ENCODE measurements around the gene RAP1GDS1.
"Not testable (repeated sequence)": the region's sequence is repeated elsewhere in the genome, so short reads cannot be mapped to it uniquely, and the experiment has no call there.

RAP1GDS1 gene

DNA sequence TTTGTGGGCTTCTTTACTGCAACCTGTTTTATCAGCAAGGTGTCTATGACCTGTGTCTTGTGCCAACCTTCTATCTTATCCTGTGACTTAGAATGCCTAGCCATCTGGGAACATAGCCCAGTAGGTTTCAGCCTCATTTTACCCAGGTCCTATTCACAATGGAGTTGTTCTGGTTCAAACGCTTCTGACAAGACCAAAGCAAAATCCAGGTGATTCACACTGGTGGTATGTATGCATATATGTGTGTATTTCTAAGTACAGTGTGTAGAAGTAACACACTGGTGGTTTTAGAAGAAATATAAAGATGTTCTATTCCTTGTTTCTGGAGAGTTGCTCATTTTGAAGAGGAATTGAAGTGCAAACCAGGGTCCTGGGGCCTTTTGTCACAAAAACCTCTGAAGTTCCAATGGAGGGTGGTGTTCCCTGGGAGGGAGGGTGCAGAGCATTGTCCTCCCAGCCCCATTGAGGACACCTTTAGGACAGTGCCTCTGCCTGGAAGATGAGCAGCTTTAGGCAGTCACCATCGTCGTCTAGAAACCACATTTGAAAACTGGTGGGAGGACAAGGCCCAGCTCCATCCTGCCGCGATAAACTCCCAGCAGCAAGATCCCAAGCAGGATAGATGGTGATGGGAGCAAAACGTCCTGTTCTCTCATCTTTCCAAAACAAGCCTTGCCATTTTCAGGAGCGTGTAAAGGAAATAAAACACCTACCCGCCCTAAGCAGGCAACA is 205.8 kb downstream of the RAP1GDS1 start:
- Mint-ChIP-seq H3K27ac (no peak overlapping the region), H3K9me3 (no peaks in the 10 kb centered on the region), H3K4me3 (peak overlapping the region; percentile 65), H3K36me3 (peaks cover 11% of the 10 kb centered on the region), H3K4me1 (peaks cover 32% of the 10 kb centered on the region)
- ATAC-seq (peak; percentile 29), DNase-seq (ENCODE audit: low spot score in 2 of 2) (no peak)

DNA sequence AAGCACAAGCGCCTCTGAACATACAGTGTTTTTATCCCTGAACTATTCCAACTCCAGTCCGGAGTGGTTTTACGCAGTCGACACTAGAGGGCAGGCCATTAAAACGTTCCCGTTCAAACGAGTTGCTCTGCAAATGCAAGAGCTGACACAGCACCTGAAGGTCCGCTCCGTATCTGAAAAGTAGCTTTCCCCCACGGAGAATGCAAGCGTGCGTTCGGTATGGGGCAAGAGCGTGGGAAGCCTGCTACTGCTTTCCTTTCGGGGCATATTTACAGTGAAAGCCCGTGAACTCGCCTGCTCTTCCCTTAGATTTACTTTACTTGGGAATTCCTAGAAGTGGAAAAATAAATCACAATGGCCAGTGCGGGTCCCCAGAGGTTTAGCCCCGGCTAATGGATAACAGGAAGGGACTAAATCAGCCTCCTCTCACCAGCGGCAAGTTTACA is 206.5 kb downstream of the RAP1GDS1 start:
- DNase-seq (ENCODE audit: low spot score in 2 of 2): peak; percentile 36 to 76
- Mint-ChIP-seq H3K9me3 (no peaks in the 10 kb centered on the region), H3K4me1 (peaks cover 36% of the 10 kb centered on the region), H3K4me3 (peak overlapping the region; percentile 65), H3K36me3 (peaks cover 15% of the 10 kb centered on the region), H3K27ac (no peak overlapping the region)
- ATAC-seq: peak; percentile 92

DNA sequence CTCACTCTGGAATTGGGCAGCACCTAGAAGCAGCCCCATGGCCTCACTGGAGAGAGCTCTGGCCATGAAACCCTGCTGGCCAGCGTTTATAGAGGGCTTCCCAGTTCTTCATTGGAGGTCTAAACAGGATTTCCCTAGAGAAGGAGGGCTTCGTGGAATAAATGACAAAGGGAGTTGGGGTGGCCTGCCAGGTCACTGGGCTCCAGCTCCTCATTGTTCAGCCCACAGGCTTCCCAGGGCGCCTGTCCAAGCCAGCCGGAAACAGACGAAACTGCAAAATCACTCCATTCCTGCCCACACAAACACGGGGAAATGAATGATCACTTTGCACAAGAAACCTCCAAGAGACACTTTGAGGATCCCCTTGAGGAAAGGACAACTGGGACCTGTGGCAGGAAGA is 207.5 kb downstream of the RAP1GDS1 start:
- DNase-seq (ENCODE audit: low spot score in 2 of 2): no peak
- H3K4me3 Mint-ChIP-seq: no peak overlapping the region
- H3K36me3 Mint-ChIP-seq: peaks cover 15% of the 10 kb centered on the region
- no peaks in the 10 kb centered on the region for H3K9me3 Mint-ChIP-seq
- ATAC-seq: no peak
- H3K27ac Mint-ChIP-seq: no peak overlapping the region
- peaks cover 36% of the 10 kb centered on the region for H3K4me1 Mint-ChIP-seq

DNA sequence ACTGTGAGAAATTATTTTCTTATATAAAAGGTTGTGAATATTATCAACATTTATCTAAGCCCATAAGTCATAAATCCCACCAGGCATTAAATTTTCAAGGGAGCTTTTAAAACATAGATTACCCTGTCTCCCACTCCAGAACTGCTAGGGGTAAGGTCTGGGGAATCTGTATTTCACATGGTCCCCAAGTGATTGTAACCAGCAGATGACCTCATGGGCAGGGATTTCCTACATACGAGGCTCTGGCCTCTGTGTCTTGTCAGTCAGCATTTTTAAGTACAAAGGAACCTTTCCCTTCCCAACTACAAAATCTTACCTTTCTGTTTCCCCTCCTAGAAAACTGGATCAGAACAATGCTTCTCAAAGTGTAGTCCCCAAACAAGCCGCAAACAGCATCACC is 208.6 kb downstream of the RAP1GDS1 start:
- ATAC-seq: no peak

DNA sequence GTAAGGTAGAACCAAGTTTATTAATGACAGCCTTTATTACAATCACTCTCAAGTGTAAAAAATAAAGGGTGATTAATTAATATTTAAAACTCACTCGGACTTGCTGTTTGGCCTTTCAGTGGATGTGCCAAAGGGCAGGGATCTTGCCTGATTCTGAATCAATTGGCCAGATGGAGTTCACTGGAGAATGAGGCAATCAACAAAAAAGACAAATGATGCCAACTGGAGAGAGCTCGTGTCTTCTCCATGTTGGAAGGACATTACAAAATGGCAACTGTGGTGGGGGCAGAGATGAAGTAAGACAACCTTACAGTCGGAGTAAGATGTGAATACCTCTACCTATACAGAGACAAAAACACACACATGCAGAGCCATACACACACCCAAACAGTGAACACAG is 209.2 kb downstream of the RAP1GDS1 start:
- no peak overlapping the region for H3K4me3 Mint-ChIP-seq
- no peak for DNase-seq (ENCODE audit: low spot score in 2 of 2)
- peak overlapping the region; percentile 45 for H3K27ac Mint-ChIP-seq

More for the DNA sequence above, 208.6 kb downstream of the RAP1GDS1 start:
- DNase-seq (ENCODE audit: low spot score in 2 of 2): no peak
- Mint-ChIP-seq H3K36me3 (peaks cover 15% of the 10 kb centered on the region), H3K4me3 (no peak overlapping the region), H3K27ac (no peak overlapping the region), H3K4me1 (peaks cover 41% of the 10 kb centered on the region), H3K9me3 (no peaks in the 10 kb centered on the region)

DNA sequence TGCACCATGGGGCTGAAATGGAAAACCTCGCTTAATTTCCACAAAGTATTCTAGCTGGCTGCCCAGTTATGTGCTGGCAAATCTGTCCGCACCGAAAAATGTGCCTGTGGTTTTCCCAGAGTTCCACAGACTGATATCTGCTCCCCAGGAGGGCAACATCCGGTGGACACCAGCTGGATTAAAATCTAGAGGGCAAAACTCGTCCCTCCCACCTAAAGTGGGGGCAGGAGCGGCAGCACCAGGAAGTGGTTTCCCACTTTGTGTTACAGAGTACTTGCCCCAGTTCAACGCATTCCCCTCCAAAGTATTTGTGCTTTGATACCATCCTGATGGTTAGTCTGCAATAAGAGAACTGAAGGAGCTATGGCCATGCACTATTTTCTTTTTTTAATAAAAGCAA is 209.6 kb downstream of the RAP1GDS1 start:
- H3K4me1 Mint-ChIP-seq: peaks cover 41% of the 10 kb centered on the region
- H3K4me3 Mint-ChIP-seq: no peak overlapping the region
- H3K9me3 Mint-ChIP-seq: no peaks in the 10 kb centered on the region
- peaks cover 23% of the 10 kb centered on the region for H3K36me3 Mint-ChIP-seq
- DNase-seq (ENCODE audit: low spot score in 2 of 2) (no peak), ATAC-seq (peak; percentile 35)
- H3K27ac Mint-ChIP-seq: peak overlapping the region; percentile 45

More for the DNA sequence above, 209.2 kb downstream of the RAP1GDS1 start:
- H3K4me1 Mint-ChIP-seq: peaks cover 41% of the 10 kb centered on the region
- peaks cover 19% of the 10 kb centered on the region for H3K36me3 Mint-ChIP-seq
- ATAC-seq: no peak
- no peaks in the 10 kb centered on the region for H3K9me3 Mint-ChIP-seq

DNA sequence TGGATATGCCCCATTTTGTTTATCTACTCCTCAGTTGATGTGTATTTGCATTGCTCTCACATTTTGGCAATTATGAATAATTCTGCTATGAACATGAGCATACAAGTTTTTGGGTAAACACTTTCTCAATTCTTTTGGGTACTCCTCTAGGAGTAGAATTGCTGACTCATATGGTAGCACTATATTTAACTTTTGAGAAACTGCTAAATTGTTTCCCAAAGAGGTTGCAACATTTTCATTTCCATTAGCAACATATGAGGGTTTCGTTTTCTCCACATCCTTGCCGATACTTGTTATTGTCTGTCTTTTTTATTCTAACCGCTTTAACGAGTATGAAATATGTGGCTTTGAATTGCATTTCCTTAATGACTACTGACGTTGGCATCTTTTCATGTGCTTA is 211.9 kb downstream of the RAP1GDS1 start:
- Mint-ChIP-seq H3K4me1 (peaks cover 33% of the 10 kb centered on the region), H3K9me3 (no peaks in the 10 kb centered on the region), H3K27ac (no peak overlapping the region), H3K36me3 (peaks cover 29% of the 10 kb centered on the region), H3K4me3 (no peak overlapping the region)
- DNase-seq (ENCODE audit: low spot score in 2 of 2) (no peak), ATAC-seq (peak; percentile 31)

DNA sequence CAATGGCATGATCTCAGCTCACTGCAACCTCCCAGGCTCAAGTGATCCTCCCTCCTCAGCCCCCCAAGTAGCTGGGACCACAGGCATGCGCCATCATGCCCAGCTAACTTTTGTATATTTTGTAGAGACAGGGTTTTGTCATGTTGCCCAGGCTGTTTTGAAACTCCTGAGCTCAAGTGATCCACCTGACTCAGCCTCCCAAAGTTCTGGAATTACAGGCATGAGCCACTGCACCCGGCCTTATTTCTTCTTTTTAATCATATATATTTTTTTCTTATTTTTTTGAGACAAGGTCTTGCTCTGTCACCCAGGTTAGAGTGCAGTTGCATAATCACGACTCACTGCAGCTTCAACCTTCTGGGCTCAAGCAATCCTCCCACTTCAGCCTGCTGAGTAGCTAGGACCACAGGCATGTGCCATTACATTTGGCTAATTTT is 213.2 kb downstream of the RAP1GDS1 start:
- DNase-seq (ENCODE audit: low spot score in 2 of 2) (no peak), ATAC-seq (peak; percentile 77)
- H3K4me1 Mint-ChIP-seq: peaks cover 46% of the 10 kb centered on the region
- H3K9me3 Mint-ChIP-seq: no peaks in the 10 kb centered on the region
- H3K27ac Mint-ChIP-seq: no peak overlapping the region
- H3K36me3 Mint-ChIP-seq: peaks cover 29% of the 10 kb centered on the region
- H3K4me3 Mint-ChIP-seq: no peak overlapping the region

DNA sequence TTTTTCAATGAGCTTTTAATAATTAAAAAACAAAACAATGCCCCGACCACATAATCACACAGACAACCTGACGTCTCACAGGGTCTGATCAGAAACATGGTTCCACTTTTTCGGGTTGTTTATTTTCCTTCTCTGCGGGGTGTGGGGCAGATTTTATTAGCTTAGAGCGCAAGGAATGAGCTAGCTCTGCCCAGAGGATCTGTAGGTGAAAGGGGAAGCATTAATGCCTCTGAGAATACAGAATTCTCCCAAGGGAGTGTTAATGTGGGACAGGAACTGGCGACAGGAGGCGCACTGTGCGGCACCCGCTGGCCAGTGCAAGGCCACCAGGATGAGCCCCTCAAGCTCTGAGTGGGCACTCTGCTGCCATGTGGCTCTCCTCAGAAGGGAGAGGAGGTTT is 215.7 kb downstream of the RAP1GDS1 start:
- DNase-seq (ENCODE audit: low spot score in 2 of 2): no peak
- Mint-ChIP-seq H3K27ac (no peak overlapping the region), H3K36me3 (peaks cover 19% of the 10 kb centered on the region)

DNA sequence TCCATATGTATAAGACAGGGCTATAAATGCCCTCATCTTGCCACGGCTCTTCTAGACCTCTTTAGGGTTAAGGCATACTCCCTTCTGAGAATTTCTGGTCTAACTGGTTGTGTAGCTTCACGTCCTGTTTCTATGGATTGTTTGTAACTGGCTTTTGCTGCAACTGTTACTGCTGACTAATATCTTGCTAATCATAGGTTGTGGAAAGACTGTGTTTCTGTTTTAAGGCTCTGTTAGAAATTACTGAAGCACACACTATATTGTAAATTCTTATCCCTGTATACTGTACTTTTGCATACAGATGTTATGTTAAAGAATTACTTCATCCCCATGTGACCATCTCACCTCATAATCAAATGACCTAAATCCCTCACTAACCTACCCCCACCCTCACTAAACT is 218.4 kb downstream of the RAP1GDS1 start:
- Mint-ChIP-seq H3K36me3 (peaks cover 20% of the 10 kb centered on the region), H3K27ac (peak overlapping the region; percentile 48), H3K4me1 (peaks cover 61% of the 10 kb centered on the region), H3K4me3 (peak overlapping the region; percentile 18)
- ATAC-seq; H3K9me3 Mint-ChIP-seq; DNase-seq (ENCODE audit: low spot score in 2 of 2): not testable (repeated sequence)

More for the DNA sequence above, 215.7 kb downstream of the RAP1GDS1 start:
- no peak for ATAC-seq
- Mint-ChIP-seq H3K4me3 (no peak overlapping the region), H3K4me1 (peaks cover 46% of the 10 kb centered on the region), H3K9me3 (no peaks in the 10 kb centered on the region)

DNA sequence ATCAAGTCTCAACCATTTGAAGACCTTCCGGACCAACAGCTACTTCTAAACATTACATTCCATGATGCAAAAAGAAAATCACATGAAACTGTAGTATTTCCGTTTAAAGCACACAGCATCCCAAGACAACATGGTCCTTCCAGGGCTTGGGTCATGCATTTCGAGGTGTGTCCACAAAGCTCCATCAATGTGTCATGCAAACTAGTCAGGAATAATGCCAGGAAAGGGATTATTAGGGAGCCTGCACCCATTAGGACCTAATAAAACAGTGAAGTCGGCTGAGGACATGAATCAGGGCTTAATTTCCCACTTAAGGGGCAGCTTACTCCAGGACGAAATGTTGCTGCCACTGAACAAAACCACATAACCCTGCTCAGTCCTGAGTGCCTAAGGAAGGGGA is 219.4 kb downstream of the RAP1GDS1 start:
- H3K4me1 Mint-ChIP-seq: peaks cover 68% of the 10 kb centered on the region
- DNase-seq (ENCODE audit: low spot score in 2 of 2) (no peak), ATAC-seq (no peak)
- H3K27ac Mint-ChIP-seq: no peak overlapping the region
- no peak overlapping the region for H3K4me3 Mint-ChIP-seq
- H3K9me3 Mint-ChIP-seq: no peaks in the 10 kb centered on the region
- peaks cover 15% of the 10 kb centered on the region for H3K36me3 Mint-ChIP-seq

DNA sequence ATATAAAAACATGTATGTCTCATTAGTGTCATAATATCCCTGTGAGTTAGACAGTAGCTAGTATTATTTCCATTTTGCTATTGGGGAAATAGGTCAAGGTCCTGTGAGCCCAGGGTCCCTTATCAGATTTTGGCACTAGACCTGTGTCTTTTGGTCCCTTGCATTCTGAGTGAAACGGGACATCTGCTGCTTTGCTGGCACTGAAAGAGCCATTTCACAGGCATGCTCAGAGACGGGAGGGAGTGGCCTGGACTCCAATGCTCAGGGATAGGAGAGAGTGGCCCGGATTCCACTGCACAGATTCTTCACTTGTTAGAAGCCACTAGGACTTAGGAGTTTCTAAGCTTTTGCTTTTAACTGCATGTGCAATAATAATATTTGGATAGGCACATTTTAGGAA is 220.0 kb downstream of the RAP1GDS1 start:
- Mint-ChIP-seq H3K4me3 (no peak overlapping the region), H3K4me1 (peaks cover 74% of the 10 kb centered on the region), H3K9me3 (no peaks in the 10 kb centered on the region), H3K36me3 (peaks cover 10% of the 10 kb centered on the region), H3K27ac (peak overlapping the region; percentile 97)
- DNase-seq (ENCODE audit: low spot score in 2 of 2) (no peak), ATAC-seq (no peak)

DNA sequence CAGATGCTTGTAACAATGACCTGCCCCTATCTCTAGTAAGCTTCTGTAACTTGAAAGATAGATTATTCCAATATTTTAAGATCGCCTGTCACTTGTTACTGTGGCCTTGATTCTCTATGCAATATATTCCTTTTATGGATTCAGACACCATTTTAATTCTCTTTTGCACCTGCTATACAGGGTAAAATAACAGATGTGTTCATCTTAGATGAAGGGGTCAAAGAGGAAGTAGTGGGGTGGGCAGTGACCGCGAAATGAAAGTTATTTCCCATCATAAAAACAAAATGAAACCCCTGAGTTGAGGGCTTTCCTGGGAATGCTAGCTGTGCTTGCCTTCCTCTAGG is 221.3 kb downstream of the RAP1GDS1 start:
- ATAC-seq: no peak
- no peak for DNase-seq (ENCODE audit: low spot score in 2 of 2)
- Mint-ChIP-seq H3K36me3 (peaks cover 6% of the 10 kb centered on the region), H3K4me3 (peak overlapping the region; percentile 68), H3K4me1 (peaks cover 84% of the 10 kb centered on the region), H3K9me3 (no peaks in the 10 kb centered on the region), H3K27ac (peak overlapping the region; percentile 97)

DNA sequence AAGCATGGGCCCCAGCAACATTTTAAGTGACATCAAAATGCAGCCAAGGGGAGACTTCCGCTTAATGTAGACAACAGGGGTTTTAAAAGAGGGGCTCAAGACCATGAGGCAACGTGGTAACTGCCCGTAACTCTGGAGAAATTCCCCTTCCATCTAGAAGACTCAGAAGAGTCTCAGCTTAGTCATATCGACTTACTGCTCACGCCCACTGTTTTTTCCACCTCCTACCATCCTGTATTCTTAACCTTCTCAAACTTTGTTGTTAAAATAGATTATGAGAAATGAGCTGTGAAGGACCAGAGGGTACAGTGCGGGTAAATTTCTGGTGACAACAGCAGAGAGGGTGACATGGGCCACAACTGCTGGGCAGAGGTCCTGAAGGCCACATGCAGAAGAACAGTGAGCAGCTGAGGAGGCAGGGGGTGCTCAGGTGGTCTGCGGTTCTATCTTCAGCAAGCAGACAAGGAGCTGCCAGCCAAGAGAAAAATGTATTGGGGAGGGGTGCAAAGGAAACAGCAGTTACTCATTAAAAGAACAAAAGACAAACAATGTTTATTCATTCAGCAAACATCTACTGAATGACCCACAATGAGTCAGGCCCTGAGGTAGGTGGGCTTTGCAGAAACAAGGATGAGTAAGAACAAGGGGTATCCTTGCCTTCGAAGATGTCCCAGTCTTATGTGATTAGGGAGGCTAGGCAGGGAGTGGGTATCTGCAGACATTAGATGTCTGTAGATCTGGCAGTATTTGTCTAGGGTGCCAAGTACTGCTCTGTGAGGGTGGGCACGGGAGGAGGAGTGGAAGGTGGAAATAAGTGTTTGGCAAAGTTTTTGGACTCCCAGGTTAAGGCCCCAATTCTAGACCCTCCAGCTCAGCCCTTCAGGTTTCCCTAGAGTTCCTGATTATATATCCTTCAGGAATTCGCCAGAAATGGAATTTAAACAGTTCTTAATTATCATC is 221.9 kb downstream of the RAP1GDS1 start:
- H3K27ac Mint-ChIP-seq: peak overlapping the region; percentile 97
- H3K36me3 Mint-ChIP-seq: peaks cover 6% of the 10 kb centered on the region
- ATAC-seq: peak; percentile 94
- peak overlapping the region; percentile 68 for H3K4me3 Mint-ChIP-seq
- peaks cover 82% of the 10 kb centered on the region for H3K4me1 Mint-ChIP-seq
- peak; percentile 22 to 86 for DNase-seq (ENCODE audit: low spot score in 2 of 2)
- H3K9me3 Mint-ChIP-seq: no peaks in the 10 kb centered on the region

DNA sequence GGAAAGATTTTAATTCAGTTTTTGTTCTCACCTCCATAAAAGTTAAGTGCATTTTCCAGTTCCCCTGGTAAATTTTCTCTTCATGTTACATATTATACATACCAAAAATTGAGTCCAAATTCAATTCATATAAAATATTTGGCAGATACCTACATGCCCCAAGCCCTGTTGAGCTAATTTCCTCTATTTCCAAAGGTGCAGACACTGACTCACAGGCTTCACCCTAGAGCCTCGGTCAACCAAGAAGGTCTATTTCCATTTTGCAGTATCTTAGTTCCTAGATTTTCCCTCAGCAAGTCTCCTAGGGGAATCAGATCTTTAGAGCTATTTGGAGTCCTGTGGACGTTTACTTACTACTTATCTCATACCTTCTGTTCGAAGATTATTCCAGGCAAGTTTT is 222.8 kb downstream of the RAP1GDS1 start:
- no peak for ATAC-seq
- peak overlapping the region; percentile 97 for H3K27ac Mint-ChIP-seq

More for the DNA sequence above, 222.8 kb downstream of the RAP1GDS1 start:
- Mint-ChIP-seq H3K36me3 (peaks cover 6% of the 10 kb centered on the region), H3K4me1 (peaks cover 73% of the 10 kb centered on the region), H3K9me3 (no peaks in the 10 kb centered on the region), H3K4me3 (peak overlapping the region; percentile 68)
- DNase-seq (ENCODE audit: low spot score in 2 of 2): no peak

Measured in stimulated activated effector memory CD8-positive, alpha-beta T cell treated with anti-CD3 and anti-CD28 coated beads, Interleukin-12 subunit alpha, Interleukin-12 subunit beta, amount 100 ng/mL, for 72 hours (primary cell).